UCSD-AML1 (cell line): ENCODE measurements around the gene IFI44L.
A peak's percentile ranks its signal among the peaks of the same experiment; 100 is the strongest.

Experiments used
- DNase-seq: peaks from one replicate; lab custom pipeline; 2025; ENCODE audit not compliant: unreplicated experiment; lab: John Stamatoyannopoulos, UW

The IFI44L gene

DNA sequence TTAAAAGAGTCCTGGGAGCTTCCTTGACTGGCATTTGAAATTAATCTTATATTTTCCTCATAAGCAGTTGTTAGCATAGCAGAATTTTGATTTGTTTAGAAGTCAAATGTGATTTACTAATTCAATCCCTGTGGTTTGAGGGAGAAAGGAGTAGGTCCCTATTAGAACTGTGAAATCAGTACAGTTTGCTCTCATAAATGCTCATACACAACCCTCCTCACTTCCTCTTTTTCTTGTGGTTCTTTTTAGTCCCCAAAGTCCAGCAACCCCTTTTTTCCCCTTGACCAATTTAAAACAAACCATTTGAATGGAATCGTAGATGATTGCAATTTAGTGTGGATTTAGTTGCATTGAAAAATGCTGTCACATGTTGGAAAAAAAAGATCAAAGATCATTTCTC, 20.2 kb downstream of the IFI44L start:
- DNase-seq: no peak

DNA sequence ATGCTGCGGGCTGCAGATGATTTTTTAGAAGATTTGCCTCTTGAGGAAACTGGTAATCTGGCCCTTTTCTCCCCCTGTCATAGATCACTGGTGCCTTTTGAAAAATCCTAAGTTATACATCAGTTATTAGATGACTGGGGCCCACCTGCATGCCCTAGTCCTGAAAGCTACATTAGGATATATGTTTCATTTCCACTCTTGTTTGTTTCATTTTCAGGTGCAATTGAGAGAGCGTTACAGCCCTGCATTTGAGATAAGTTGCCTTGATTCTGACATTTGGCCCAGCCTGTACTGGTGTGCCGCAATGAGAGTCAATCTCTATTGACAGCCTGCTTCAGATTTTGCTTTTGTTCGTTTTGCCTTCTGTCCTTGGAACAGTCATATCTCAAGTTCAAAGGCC, 21.3 kb downstream of the IFI44L start:
- no peak for DNase-seq

GRCh38 chr1:78645723-78646122, 25.5 kb downstream of the IFI44L start:
- peak; percentile 24 for DNase-seq

DNA sequence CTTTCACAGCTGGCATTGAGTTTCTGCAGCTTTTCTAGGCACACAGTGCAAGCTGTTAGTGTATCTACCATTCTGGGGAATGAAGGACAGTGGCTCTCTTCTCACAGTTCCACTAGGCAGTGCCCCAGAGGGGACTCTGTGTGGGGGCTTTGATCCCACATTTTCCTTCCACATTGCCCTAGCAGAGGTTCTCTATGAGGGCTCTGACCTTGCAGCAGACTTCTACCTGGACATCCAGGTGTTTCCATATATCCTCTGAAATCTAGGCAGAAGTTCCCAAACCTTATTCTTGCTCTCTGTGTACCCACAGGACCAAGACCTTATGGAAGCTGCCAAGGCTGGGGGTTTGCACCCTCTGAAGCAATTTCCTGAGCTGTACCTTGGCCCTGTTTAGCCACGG, 27.0 kb downstream of the IFI44L start:
- no peak for DNase-seq

GRCh38 chr1:78649628-78650027, 29.4 kb downstream of the IFI44L start, which contains the start of gene IFI44:
IFI44 (plus strand) TSS chr1:78649831; CDS start chr1:78650196, 365 bp downstream.
- peak; percentile 72 for DNase-seq

- no peak for DNase-seq
Observed at GRCh38 chr1:78650114-78650660, 29.9 kb downstream of the IFI44L start.

DNA sequence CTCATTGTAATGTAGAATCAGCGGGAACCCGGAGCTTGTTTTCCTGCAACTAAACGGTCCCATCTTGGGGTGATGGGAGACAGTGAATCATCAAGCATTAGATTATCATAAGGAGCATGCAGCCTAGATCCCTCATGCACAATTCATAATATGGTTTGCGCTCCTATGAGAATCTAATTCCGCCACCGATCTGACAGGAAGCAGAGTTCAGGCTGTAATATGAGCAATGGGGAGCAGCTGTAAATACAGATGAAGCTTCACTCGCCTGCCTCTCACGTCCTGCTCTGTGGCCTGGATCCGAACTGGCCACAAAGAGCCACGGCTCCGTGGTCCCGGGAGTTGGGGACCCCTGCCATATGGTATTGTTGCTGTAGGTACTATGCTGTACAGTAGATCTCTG, 31.0 kb downstream of the IFI44L start:
- DNase-seq: peak; percentile 36

DNA sequence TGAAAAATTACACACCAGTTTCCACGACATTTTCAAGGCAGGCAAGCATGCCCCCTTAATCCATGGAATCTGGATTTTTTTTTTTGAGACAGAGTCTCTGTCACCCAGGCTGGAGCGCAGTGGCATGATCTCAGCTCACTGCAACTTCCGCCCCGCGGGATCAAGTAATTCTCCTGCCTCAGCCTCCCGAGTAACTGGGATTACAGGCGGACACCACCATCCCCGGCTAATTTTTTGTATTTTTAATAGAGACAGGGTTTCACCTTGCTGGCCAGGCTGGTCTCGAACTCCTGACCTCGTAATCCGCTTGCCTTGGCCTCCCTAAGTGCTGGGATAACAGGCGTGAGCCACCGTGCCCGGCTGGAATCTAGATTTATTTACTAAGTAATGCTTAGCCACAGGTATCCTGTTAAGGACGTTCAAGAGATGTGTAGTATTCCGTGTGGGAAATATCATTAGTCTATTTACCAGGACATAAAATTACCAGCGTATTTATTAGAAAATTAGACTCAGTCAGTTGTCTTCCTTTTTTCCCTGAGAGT, 31.8 kb downstream of the IFI44L start:
- DNase-seq: peak; percentile 25

DNA sequence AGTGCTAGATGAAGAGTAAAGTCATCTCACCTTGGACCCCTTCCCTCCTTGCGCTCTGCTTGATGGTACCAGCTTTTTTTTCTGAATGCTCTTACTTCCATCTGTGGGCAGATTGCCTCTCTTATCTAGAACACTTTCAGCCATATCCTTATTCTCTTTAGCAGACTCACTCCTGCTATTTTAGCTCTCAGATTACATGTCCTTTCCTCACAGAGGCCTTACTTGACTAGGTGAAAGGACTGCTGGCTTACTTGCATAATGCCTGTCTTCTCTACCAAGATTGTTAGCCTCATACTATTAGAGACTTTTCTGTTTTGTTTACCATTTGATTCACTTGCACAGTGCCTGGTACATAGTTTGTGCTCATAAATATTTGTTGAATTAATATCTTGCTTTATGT, 38.7 kb downstream of the IFI44L start:
- no peak for DNase-seq

DNA sequence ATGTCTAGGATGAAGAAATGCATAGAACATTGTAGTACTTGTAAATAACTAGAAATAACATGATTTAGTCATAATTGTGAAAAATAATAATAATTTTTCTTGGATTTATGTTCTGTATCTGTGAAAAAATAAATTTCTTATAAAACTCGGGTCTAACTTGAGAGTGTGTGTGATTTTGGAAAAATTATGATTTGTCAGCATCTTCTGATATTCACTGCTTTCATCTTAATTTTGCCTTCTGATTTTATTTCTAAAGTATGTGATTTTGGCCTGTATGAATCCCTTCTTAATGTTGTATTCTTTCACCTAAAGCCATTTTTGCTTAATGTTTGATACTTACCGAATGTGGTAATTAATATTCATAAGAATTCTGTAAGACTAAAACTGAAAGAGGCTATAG, 43.7 kb downstream of the IFI44L start:
- no peak for DNase-seq

DNA sequence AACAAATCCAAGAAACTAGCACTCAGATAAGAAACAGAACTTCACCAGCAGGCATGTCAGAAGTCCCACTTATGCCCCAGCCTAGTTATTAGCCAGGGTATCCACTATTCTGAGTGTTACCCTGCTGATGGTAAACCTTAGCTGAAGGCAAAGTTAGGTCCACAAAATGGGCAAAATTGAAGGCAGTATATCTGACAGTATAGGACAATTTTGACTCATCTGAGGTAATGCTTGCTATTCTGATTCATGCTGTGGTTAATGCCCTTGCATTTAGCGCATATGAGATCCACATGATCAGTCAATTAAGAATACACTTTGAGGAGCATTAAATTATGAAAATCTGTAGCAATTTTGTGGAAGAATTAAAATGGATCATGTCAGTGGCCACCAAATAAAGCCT, 44.5 kb downstream of the IFI44L start:
- DNase-seq: no peak

DNA sequence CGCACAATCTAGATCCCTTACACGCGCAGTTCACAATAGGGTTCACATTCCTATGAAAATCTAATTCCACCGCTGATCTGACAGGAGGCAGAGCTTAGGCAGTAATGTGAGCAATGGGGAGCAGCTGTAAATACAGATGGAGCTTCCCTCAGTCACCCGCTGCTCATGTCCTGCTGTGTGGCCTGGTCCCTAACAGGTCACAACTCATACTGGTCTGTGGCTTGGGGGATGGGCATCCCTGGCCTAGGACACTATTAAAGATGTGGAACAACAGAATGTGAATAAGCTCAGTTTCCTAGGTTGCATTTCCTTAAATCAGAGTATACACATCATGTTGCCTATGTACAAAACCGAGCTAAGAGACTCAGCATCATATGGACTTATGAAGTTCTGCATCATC, 45.6 kb downstream of the IFI44L start:
- peak; percentile 25 for DNase-seq

GRCh38 chr1:78667939-78668338, 47.7 kb downstream of the IFI44L start:
- DNase-seq: no peak

DNA sequence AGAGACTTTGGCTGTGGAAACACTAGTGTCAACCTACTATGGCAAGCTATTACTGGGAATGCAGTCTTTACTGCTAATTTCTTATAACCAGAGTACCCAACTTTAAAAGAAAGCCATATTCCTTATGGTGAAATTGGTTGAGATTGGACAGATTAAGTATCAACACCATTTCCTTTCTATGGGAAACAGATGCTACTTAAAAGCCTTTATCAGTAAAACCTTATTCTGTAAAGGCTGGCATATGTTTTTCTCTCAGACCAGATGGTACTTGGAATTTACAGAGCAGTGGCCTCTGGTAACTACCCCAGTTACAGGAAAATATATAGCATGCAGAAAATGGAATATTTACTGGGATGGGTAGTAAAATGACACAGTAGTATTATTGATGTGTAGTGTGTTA, 48.2 kb downstream of the IFI44L start:
- DNase-seq: no peak

GRCh38 chr1:78672428-78672827, 52.2 kb downstream of the IFI44L start:
- DNase-seq: no peak

GRCh38 chr1:78673120-78673519, 52.9 kb downstream of the IFI44L start:
- no peak for DNase-seq

GRCh38 chr1:78676347-78676982, 56.2 kb downstream of the IFI44L start:
- no peak for DNase-seq

GRCh38 chr1:78676993-78677392, 56.7 kb downstream of the IFI44L start:
- no peak for DNase-seq

DNA sequence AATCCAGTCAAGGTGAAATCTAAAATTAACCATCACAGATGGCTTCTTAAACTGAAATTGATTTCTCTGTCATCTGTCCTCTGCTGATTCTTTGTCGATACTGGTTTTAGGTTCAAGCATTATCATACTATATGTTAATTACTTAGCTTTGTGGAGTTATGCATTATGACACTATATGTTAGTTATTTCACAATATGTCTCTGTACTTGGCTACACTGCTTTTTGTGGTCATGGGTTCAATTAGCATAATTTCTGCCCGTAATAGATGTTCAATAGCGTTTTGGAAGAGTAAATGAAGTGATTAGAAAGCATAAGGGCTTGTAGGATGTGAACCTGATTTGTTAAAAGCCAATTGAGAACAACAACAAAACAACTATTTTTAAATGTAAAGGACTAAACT, 57.5 kb downstream of the IFI44L start:
- no peak for DNase-seq

DNA sequence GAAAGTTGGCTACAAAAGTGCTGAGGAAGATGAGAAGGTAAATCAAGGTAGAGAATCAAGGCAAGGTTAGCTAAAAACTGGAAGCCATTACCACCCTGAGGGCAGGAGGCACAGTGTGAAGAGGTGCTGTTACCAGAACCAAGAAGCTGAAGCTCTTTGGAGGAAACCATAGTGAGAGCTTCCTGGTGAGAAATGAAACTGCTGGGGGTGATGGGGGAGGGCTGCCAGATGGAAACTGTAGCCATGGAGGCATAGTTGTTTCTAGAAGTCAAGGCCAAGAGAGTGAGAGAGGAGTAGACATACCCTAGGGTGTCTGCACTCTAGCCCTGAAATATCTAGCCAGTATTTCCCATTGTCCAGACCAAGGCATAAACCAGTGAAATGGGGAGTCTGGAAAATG, 58.1 kb downstream of the IFI44L start:
- DNase-seq: peak; percentile 19

DNA sequence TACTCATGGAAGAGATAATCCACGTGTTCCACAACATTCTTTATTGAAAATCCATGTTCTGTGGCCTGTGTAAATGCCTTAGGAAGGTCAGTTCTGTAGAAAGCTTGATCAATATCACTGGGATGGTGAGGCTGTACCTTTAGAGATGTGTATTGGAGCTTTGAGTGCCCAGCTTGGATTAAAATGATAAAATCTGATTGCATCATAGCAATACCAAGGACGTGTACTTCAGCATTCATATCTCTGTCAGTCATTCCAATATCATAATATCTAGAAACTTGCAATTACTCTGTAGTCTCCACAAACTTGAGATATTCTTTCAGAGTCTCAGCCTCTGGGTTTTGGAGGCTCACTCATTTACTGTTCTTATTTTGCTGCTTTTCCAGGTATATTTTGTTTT, 61.0 kb downstream of the IFI44L start:
- no peak for DNase-seq

DNA sequence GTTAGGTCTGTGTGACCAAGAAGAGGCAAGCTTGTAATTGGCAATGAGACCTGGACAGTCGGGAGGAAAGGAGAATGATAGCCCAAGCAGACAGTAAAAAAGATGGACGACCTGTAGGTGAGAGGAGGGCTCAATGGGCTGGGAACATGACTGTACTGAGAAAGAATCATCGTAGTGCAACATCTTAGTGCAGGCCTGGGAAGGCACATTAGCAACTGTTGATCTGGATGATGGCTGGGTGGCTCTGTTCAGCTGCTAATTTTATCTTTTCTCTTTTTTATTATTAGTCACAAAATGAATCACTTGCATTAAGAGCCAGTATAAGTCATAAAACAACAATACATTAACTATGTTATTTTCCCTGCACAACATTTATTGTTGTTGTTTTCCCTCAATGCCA, 62.2 kb downstream of the IFI44L start:
- no peak for DNase-seq

GRCh38 chr1:78683079-78683478, 62.8 kb downstream of the IFI44L start:
- DNase-seq: no peak
